SK-MEL-5 (cell line): ENCODE measurements around the gene PRDX5. TPM values are rescaled to one million over a fixed set of nuclear protein-coding genes. Genes with fewer than 3 reads are reported as not detected.

Experiments
- DNase-seq: peaks from one replicate; pipeline ENCODE4 v3.0.0-alpha.2; 2016; ENCODE audit warnings: low read depth, low spot score
- in situ Hi-C: cut with HindIII; loops from 2 replicates; pipeline ENCODE4 v1.10.0; 2016; ENCODE audit warnings: low sequenced_read_pairs, high pct_unique_total_duplicates, low pct_unique_long_range_greater_than_20kb
- polyA plus RNA-seq, 2 experiments: library from polyadenylated mRNA; depleted of rRNA; stranded (reverse); fragments of >200 nt; gene quantifications; 2 replicates each; pipeline ENCODE4 v1.2.3, GENCODE V29; 2015
- total RNA-seq: library from RNA; depleted of rRNA; stranded (reverse); fragments of >200 nt; shearing (Covaris generic); gene quantifications from 2 replicates; pipeline ENCODE4 v1.2.3, GENCODE V29; 2014; rRNA removed

The PRDX5 gene
- total RNA-seq, result 206 and 215 TPM in 2 replicates
- 291 and 364 TPM in 2 replicates for polyA plus RNA-seq (2015; cell fraction: cytosol; rRNA removed)
- 37.3 and 41.7 TPM in 2 replicates for polyA plus RNA-seq (2015; cell fraction: nucleus; rRNA removed)

DNA sequence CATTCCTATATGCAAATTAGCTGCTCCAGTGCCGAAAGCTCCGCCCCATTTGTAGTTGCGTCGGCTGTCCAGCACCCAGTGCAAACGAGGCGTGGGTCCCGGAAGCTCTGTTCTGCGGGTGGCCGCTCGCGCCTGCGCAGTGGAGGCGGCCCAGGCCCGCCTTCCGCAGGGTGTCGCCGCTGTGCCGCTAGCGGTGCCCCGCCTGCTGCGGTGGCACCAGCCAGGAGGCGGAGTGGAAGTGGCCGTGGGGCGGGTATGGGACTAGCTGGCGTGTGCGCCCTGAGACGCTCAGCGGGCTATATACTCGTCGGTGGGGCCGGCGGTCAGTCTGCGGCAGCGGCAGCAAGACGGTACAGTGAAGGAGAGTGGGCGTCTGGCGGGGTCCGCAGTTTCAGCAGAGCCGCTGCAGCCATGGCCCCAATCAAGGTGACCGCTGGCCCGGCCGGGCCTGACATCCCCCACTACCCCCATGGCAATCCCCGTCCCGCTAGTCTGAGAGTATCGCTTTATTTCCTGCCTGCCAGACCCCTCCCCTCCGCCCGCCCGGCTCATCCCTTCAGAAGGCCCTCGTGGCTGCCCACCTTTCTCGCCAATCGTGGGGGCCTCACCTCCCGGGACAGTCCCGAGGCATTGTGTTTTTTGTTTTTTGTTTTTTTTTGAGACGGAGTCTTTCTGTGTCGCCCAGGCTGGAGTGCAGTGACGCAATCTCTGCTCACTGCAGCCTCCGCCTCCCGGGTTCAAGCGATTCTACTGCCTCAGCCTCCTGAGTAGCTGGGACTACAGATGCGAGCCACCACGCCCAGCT lies at the start of gene PRDX5:
Gene PRDX5, plus strand, starts transcription at position 161 of the 805 bp plus-strand sequence. Its CDS starts 95 bp downstream, at position 256.
- in situ Hi-C loops, result no loop called here
- DNase-seq, result peak; percentile 94

DNA sequence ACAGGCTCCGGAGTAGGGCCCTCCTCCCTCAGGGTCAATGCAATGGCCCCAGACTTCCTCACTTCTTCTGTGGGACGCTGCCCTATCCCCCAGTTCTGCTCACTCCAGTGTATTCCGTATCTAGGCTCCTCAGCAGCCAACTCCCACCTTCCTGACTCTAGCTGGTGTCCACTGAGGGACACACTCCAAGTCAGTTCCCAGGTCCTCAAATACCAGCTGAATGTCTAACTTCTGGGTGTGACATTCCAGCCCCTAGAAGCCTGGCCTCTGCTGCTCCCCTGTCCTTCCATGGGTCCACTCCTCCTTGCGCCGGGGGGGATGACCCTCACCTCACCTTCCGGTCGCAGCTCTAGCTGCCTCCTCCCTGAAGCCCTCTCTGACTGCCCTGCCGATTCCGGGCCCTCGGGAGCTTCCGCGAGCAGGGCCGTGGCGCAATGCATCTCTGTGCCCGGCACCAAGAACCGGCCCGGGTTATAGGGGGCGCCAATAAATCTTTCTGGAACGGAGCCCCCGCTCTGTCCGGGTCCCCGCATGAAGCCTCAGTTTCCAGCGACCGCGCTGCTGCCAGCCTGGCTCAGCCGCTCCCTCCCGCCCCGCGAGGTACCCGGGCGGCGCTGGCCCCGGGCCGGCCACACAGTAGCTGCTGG lies 48.9 kb upstream of the PRDX5 start:
- DNase-seq, result no peak
- in situ Hi-C loops, result no loop called here

DNA sequence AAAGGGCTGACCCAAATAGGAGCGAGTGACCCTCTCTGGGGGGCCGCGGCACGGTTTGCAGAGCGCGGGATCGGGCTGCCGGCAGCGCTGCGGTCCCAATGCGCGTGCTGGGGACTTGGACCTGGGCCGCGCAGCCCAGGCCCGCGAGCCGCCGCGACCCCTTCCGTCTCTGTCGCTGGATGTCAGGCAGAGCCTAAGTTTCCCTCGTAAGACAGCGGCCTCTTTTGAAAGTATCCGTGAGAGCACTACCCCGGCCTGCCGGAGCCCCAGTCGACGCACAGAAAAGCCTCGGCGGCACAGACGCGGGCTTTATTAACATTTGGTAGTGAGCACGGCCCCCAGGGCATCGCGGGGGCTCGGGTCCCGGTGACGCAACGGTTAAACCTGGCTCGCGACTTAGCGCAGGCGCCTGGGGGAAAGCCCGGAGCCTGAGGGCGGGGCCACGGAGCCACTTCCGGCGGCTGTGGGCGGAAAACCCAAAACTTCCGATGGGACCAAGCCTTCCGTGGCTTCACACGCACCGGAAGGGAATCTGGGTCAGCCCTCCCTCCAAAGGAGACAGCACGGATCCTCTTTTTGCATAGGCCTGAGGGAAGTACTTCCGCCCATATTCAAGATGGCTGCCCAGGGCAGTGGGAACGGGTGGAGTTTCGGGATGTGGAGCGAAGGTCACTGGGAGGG lies 48.2 kb upstream of the PRDX5 start:
- peak; percentile 99 for DNase-seq
- in situ Hi-C loops, result no loop called here

DNA sequence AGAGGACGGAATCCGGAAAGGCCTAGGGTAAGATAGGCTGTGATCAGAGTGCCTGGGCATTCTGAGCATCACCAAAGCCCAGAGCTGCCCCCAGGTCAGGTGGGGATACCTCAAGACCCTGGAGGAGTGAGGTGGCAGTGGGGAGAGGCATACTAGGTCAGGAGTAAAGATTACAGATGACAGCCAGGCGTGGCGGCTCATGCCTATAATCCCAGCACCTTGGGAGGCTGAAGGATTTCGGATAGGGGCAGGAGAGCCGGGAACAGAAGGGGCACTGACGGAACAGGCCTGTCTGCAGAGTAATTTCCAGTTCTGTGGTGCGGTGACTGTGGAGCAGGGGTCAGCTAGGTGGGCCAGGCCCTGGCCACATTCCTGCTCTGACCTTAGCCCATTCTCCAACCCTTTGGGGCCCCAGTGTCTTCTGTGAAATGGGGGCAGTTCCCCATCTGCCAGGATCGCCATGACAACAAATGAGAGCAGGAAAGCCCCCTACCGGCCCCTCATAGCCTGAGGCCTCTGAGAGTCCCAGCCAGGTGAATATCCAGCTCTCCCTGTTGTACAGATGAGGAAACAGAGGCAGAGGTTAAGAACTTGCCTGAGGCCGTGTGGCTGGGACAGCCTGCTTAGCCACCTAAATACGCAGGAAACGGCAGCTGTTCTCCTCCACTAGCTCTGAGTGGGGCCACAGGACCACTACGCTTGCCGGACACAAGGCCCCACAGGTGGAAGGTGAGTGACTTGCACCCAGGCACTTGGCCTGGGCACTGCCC lies 42.7 kb upstream of the PRDX5 start:
- in situ Hi-C loops, result no loop called here
- DNase-seq, result no peak

DNA sequence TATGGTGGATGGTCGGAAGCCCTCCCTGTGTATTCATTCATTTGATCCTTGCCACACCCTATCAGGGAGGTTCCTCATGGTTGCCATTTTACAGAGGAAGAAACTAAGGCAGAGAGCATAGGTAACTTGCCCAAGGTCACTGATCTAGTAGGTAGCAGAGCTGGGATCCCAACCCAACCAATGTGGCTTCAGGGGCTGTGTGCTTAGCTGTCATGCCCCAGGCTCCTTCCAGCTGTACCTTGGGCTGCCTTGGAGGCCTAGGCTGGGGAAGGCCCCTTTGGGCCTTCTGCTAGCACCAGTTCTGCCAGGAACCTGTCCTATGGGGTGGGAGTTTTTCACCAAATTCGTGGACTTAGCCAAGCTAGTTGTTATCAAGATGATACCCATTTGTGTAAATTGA lies 42.1 kb upstream of the PRDX5 start:
- in situ Hi-C loops, result no loop called here
- no peak for DNase-seq

DNA sequence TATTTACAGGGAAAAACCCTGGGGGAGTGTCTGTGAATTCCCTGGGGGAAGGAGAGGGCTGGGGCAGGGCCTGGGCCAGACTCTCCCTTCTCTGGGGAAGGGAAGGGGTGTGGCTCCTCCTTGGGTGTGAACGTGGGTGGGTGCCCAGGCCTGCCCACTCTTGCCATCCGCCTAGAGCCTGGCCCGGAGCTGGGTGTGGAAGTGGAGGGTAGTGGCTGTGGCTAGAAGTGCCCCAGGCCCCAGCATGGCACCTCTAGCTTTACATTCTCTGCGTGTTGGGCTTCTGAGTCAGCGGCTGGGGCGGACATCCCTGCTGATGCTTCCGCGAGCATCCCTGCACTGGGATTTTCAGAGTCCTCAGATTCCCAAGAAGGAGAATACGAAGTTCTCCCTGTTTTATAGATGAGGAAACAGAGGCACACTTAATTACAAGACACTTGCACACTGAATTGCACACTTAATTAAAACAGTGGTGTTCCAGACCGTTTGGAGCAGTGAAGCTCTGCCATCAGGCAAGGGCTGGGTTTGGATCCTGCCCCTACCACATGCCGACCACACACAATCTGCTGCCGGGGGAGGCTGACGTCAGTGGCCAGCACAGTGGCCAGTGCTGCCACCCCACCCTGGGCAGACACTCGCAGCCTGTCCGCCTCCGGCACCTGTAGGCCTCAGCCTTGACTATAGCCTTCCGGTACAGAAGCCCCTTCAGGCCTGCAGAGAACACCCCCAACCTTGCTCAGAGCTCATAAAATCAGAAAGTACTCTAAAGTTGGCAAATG lies 41.1 kb upstream of the PRDX5 start:
- DNase-seq, result no peak
- in situ Hi-C loops, result no loop called here

DNA sequence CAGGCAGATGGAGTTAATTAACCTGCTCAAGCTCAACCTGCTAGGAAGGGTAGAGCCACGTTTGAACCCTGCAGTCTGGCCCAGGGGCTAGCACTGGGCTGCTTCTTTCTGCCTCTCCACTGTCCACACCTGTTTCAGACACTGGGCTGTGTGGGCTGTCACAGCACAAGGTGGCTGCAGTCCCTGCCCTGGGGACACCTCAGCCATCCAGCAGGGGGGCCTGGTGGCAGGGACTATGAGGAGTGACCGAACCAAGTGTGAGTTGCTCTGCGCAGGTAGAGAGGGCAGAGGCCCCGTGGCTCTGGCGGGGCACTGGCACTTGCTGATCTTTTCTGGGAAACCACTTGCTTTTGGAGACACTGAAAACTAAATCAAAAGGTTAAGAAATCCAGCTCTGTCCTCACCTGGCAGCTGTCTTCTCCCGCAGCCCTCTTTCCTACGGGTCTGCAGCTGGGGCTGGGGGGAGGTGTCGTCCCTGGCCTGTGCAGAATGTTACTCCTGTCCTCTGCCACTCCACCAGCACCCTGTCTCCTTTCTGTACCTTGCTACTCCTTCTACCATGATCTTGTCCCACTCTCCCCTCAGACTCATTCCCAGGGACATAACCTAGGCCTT lies 39.2 kb upstream of the PRDX5 start:
- in situ Hi-C loops, result no loop called here
- no peak for DNase-seq

DNA sequence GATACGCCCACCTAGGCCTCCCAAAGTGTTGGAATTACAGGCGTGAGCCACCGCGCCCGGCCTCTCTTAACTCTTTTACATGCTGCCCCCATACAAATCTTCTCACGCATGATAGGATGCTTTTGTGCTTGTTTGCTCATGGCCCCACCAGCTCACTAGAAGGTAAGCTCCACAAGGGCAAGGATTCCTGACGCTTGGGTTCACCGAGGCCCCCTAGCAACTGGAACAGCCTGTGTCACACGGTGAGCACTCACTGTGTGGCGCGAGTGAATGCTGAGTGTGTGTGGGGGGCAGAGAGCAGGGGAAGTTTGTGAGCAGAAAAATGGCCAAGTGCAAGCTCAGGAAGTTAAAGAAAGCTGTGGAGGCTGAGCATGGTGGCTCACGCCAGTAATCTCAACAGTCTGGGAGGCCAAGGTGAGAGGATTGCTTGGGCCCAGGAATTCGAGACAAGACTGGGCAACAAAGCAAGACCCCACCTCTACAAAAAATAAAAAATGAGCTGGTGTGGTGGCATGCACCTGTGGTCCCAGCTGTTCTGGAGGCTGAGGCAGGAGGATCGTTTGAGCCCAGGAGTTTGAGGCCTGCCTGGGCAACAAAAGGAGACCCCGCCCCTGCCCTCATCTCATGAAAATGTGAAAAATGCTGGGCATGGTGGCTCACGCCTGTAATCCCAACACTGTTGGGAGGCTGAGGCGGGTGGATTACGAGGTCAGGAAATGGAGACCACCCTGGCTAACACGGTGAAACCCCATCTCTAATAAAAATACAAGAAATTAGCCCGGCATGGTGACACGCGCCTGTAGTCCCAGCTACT lies 35.8 kb upstream of the PRDX5 start:
- in situ Hi-C loops, result no loop called here

DNA sequence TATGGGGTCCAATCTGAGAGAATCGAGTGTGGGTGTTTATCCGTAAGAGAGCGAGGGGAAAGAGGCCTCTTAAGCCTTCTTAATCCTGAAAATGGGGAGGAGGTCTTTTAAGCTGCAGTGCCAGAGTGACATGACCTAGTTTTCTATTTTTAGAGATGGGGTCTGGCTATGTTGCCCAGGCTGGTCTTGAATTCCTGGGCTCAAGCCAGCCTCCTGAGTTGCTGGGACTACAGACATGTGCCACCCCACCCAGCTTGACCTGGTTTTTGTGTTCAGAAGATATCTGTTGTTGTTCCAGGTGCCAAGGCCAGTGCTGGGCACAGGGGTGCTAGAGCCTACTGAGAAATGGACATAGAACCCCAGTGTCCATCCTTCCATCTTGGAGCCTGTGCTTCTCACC lies 34.8 kb upstream of the PRDX5 start:
- DNase-seq, result no peak
- in situ Hi-C loops, result no loop called here

More for the DNA sequence above, 35.8 kb upstream of the PRDX5 start:
- no peak for DNase-seq

DNA sequence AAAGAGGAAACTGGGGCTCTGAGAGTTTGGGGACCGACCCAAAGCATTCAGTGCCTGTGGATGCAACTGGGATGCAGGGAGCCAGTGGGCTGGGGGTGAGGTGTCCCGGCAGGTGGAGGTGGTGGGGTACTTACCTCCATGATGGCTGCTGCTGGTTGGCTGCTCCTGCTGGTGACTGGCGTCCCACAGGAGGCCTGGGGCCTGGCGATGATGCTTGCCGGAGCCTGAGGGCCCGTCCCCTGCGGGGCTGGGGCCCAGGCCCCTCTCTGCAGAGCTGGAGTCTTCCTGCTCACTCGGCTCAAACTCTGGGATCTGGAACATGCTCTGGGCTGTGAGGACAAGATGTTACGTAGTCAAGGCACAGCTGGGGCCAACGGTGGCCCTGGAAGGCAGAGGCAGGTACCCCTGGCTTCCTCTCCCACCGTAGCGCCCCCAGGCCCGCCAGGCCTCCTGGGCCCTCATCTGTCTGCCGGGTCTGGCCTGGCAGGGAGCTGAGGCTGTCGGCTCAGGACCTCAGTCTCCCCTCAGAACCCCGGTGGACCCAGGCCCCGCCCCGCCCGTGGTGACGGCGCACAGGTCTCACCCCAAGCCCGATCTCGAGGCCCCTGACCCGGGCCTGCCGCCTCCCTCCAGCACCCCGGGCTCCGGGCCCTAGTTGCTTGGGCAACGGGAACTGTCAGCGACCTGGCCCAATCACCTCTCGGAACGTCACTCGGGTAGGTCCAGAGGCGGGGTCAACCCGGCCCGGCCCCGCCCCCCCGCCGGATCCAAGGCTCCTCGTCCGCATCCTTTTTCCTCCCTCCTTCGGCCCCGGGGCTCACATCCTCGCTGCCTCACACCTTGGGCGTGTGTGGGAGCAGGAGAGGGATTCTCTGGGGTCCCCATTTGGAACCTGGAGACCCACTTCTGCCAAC lies 33.6 kb upstream of the PRDX5 start, which contains the start of gene BAD:
Gene BAD, minus strand, starts transcription at position 618 of the 914 bp plus-strand sequence. Its CDS starts 297 bp downstream, at position 321.
- in situ Hi-C loops, result no loop called here
- peak; percentile 87 for DNase-seq

DNA sequence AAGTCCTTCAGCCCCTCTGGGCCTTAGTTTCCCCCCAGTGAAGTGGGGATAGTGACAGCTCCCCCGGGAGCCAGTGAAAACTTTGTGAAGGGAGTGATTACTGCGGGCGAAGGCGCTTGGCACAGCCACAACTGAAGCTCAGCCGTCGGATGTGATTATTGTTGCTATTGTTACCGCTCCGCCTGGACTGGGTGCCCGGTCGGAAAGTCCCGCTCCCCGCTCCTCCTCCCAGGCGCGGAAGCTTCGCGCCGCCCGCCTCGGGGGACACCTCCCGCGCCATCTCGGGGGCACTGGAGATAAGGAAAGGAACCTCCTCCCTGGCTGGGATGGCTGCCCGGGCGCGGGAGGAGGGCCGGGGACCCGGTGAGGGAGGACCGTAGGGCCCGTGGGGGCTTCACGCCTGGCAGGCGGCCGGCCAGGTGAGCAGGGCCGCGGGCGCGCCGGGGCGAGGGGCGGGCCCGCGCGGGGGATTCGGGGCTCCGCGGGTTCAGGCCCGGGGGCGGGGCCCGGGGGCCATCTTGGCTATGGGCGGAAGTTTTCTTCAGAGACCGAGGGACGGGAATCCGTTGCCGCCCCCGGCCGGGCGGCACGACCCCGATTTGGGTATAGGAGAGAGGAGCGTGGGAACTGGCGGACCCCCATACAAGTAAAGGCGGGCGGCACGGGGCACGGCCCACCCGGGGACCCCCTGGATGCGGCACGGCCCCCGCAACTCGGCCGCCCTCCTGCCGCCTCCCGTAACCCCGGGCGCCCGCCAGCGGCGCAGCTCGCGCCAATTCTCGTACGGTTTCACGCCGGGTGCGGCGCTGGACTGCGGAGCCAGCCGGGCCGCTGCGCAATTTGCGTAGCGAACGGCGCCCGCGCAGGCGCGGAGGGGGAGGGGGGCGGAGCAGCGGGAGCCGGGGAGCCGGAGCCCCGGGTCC lies 32.7 kb upstream of the PRDX5 start, which contains the start of gene GPR137:
Gene GPR137, plus strand, starts transcription at position 887 of the 923 bp plus-strand sequence. CDS start 677 bp downstream, outside the sequence.
- peak; percentile 58 for DNase-seq
- in situ Hi-C loops, result no loop called here

DNA sequence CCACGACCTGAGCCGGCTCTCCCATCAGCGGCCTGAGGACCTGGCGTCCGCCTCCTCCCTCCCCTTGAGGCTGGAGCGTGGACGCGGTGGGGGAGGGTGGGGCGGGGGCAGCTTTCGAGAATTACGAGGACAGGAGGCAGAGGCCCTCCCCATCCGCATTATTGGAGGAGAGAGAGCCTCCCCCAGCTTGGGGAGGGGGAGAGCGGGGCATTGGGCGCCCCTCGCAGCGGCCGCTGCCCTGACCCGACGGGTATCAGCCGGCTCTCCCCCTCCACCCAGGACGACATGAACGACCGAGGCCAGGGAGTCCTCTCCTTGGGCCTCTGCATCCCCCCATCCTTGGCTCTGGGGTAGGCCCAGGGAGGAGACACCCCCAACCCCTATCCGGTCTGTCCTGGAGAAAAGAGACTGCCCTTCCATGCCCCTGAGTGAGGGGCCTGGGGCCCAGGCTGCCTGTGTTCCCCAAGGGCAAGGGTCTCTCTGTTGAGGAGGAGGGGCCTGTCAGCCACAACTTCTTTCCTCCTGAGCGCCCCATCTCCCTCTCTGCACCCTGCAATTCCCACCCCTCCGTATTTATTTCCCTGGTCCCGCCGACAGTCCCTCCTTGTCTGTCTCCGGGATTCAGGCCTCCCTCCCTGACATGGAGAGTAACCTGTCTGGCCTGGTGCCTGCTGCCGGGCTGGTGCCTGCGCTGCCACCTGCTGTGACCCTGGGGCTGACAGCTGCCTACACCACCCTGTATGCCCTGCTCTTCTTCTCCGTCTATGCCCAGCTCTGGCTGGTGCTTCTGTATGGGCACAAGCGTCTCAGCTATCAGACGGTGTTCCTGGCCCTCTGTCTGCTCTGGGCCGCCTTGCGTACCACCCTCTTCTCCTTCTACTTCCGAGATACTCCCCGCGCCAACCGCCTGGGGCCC lies 31.8 kb upstream of the PRDX5 start:
- DNase-seq, result no peak
- in situ Hi-C loops, result no loop called here

DNA sequence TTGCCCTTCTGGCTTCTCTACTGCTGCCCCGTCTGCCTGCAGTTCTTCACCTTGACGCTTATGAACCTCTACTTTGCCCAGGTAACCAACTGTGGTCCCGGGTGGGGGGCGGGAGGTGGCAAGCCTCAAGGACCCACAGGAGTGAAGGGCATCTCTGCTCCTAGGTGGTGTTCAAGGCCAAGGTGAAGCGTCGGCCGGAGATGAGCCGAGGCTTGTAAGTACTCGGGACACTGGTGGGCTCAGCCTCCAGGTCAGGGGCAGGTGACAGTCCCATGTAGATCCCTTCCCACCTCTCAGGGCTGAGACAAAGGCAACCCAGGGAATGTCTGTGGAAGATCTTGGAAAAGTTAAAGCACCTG lies 31.1 kb upstream of the PRDX5 start:
- DNase-seq, result no peak
- in situ Hi-C loops, result no loop called here
